NCI-H1417 treated with DMSO at 0.1 percent for 48 hours (cell line): ENCODE measurements around the gene CDRT4.

Source experiments
- DNase-seq: peaks from one replicate; lab custom pipeline; 2025; lab: John Stamatoyannopoulos, UW

Gene CDRT4

GRCh38 chr17:15431766-15432165, 35.7 kb downstream of the CDRT4 start:
- no peak for DNase-seq

- DNase-seq: no peak
Observed at GRCh38 chr17:15431196-15431595, 36.2 kb downstream of the CDRT4 start.

- DNase-seq: no peak
Observed at GRCh38 chr17:15424521-15424920, 42.9 kb downstream of the CDRT4 start.

GRCh38 chr17:15422392-15422965, 44.9 kb downstream of the CDRT4 start:
- DNase-seq: no peak

GRCh38 chr17:15418781-15419180, 48.6 kb downstream of the CDRT4 start:
- no peak for DNase-seq

GRCh38 chr17:15414532-15415306, 52.7 kb downstream of the CDRT4 start:
- no peak for DNase-seq

- DNase-seq: no peak
Observed at GRCh38 chr17:15413101-15413771, 54.2 kb downstream of the CDRT4 start.

- DNase-seq: no peak
Observed at GRCh38 chr17:15412606-15413005, 54.8 kb downstream of the CDRT4 start.

- DNase-seq: no peak
Observed at GRCh38 chr17:15411384-15412198, 55.8 kb downstream of the CDRT4 start.

- no peak for DNase-seq
Observed at GRCh38 chr17:15409721-15410250, 57.6 kb downstream of the CDRT4 start.

GRCh38 chr17:15408803-15409202, 58.6 kb downstream of the CDRT4 start:
- DNase-seq: no peak

GRCh38 chr17:15406081-15406480, 61.3 kb downstream of the CDRT4 start:
- DNase-seq: no peak

- no peak for DNase-seq
Observed at GRCh38 chr17:15405058-15405415, 62.4 kb downstream of the CDRT4 start.

GRCh38 chr17:15404106-15405057, 63.0 kb downstream of the CDRT4 start:
- DNase-seq: no peak

GRCh38 chr17:15403276-15403939, 64.0 kb downstream of the CDRT4 start:
- no peak for DNase-seq

- no peak for DNase-seq
Observed at GRCh38 chr17:15399443-15399842, 68.0 kb downstream of the CDRT4 start.

- no peak for DNase-seq
Observed at GRCh38 chr17:15398736-15399331, 68.6 kb downstream of the CDRT4 start.

- DNase-seq: no peak
Observed at GRCh38 chr17:15398291-15398690, 69.1 kb downstream of the CDRT4 start.

GRCh38 chr17:15397620-15398019, 69.8 kb downstream of the CDRT4 start:
- no peak for DNase-seq

GRCh38 chr17:15395091-15395490, 72.3 kb downstream of the CDRT4 start:
- no peak for DNase-seq
